OCI-LY1 (cell line): ENCODE data around the gene MIEN1.

Source experiments
- EZH2 ChIP-seq: fragments of 200-600 bp; sonication (generic), shearing (Covaris generic); IDR thresholded peaks from 2 replicates; pipeline ENCODE4 v1.8.0; 2017; ENCODE audit warnings: borderline replicate concordance, mixed run types, mild to moderate bottlenecking, antibody characterized with exemption, low read length, moderate library complexity, mixed read lengths
- TF ChIP-seq, protein P1 (sequence below): fragments of 200-600 bp; sonication (generic), shearing (Covaris generic); IDR thresholded peaks from 2 replicates; pipeline ENCODE4 v1.5.1; 2017; ENCODE audit warnings: mild to moderate bottlenecking, antibody characterized with exemption, low read length, moderate library complexity, mixed read lengths

DNA sequence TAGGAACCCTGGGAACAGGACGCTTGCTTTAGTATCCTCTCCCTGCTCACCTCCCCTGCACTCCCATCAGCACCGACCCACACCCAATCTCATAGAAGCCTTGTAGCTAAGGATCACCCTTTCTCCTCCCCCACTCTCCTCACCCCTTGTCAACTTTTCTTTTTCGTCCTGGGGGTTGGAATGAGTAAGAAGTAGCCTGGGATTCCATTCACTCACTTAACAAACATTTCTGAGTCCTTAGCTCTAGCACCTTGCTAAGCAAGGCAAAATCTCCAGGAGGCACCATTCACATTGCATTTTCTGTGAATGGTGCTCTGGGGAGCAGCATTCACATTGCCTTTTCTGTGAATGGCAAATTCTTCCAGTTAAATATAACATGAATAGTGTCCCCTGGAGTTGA is 41.4 kb downstream of the MIEN1 start:
- TF ChIP-seq, protein P1, sequence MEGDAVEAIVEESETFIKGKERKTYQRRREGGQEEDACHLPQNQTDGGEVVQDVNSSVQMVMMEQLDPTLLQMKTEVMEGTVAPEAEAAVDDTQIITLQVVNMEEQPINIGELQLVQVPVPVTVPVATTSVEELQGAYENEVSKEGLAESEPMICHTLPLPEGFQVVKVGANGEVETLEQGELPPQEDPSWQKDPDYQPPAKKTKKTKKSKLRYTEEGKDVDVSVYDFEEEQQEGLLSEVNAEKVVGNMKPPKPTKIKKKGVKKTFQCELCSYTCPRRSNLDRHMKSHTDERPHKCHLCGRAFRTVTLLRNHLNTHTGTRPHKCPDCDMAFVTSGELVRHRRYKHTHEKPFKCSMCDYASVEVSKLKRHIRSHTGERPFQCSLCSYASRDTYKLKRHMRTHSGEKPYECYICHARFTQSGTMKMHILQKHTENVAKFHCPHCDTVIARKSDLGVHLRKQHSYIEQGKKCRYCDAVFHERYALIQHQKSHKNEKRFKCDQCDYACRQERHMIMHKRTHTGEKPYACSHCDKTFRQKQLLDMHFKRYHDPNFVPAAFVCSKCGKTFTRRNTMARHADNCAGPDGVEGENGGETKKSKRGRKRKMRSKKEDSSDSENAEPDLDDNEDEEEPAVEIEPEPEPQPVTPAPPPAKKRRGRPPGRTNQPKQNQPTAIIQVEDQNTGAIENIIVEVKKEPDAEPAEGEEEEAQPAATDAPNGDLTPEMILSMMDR: no peak
- TF ChIP-seq EZH2: no peak
